GM23338 (cell line): ENCODE results near the gene MEMO1. TPM values are rescaled to one million over a fixed set of nuclear protein-coding genes. Genes with fewer than 3 reads are reported as not detected.

Experiments
- ATAC-seq: fragments of 200-7000 bp; cut with Tn5 transposase; 3 replicates; pipeline ENCODE4 v1.9.1; 2020
- DNase-seq: peaks from one replicate; pipeline ENCODE4 v3.0.0-alpha.2; 2015; ENCODE audit warnings: low spot score
- H2AFZ ChIP-seq: fragments of 200-600 bp; sonication (generic); 2 replicates; pipeline ENCODE4 v1.8.0; 2016; ENCODE audit warnings: antibody characterized with exemption, mild to moderate bottlenecking, moderate library complexity
- H3F3A ChIP-seq: fragments of 200-600 bp; sonication (generic); replicated peaks from 2 replicates; pipeline ENCODE4 v1.8.0; 2017; ENCODE audit warnings: antibody characterized with exemption, mixed run types, low read depth
- H3K27ac ChIP-seq: fragments of 200-600 bp; sonication (generic); 2 replicates; pipeline ENCODE4 v1.6.1; 2016; ENCODE audit warnings: low read depth
- H3K27me3 ChIP-seq: fragments of 200-600 bp; sonication (generic); 2 replicates; pipeline ENCODE4 v1.8.0; 2016; ENCODE audit warnings: mild to moderate bottlenecking, mixed run types, moderate library complexity; ENCODE audit not compliant: insufficient read depth
- H3K36me3 ChIP-seq: fragments of 200-600 bp; sonication (generic); 2 replicates; pipeline ENCODE4 v1.8.0; 2016; ENCODE audit warnings: mild to moderate bottlenecking; ENCODE audit not compliant: insufficient read depth
- H3K4me1 ChIP-seq: fragments of 200-600 bp; sonication (generic); 2 replicates; pipeline ENCODE4 v1.8.0; 2016; ENCODE audit warnings: mild to moderate bottlenecking, moderate library complexity; ENCODE audit not compliant: insufficient read depth
- H3K4me2 ChIP-seq: fragments of 200-600 bp; sonication (generic); 2 replicates; pipeline ENCODE4 v1.7.1; 2017; ENCODE audit warnings: mixed run types
- H3K4me3 ChIP-seq: fragments of 200-600 bp; sonication (generic); 2 replicates; pipeline ENCODE4 v1.6.1; 2016; ENCODE audit warnings: mixed run types
- H3K79me2 ChIP-seq: fragments of 200-600 bp; sonication (generic); replicated peaks from 2 replicates; pipeline ENCODE4 v1.8.0; 2017; ENCODE audit warnings: mild to moderate bottlenecking; ENCODE audit not compliant: insufficient read depth
- H3K9me2 ChIP-seq: fragments of 200-600 bp; sonication (generic); 2 replicates; pipeline ENCODE4 v1.8.0; 2017; ENCODE audit not compliant: insufficient read depth
- H4K20me1 ChIP-seq: fragments of 200-600 bp; sonication (generic); replicated peaks from 2 replicates; pipeline ENCODE4 v1.8.0; 2017; ENCODE audit warnings: mild to moderate bottlenecking; ENCODE audit not compliant: insufficient read depth
- H3K27ac Mint-ChIP-seq: 2 replicates; pipeline ENCODE4 v1.8.0; 2020; ENCODE audit warnings: inconsistent platforms, mild to moderate bottlenecking, moderate library complexity, mixed read lengths
- H3K27me3 Mint-ChIP-seq: 3 replicates; pipeline ENCODE4 v1.8.0; 2022; ENCODE audit warnings: low read depth, mild to moderate bottlenecking, moderate library complexity, mixed read lengths, inconsistent platforms; ENCODE audit not compliant: insufficient read depth, poor library complexity
- H3K36me3 Mint-ChIP-seq: 3 replicates; pipeline ENCODE4 v1.8.0; 2021; ENCODE audit warnings: low read depth, mild to moderate bottlenecking, inconsistent platforms, moderate library complexity, mixed read lengths
- H3K4me1 Mint-ChIP-seq: 3 replicates; pipeline ENCODE4 v1.8.0; 2020; ENCODE audit warnings: mild to moderate bottlenecking, inconsistent platforms, mixed read lengths
- H3K4me3 Mint-ChIP-seq: 3 replicates; pipeline ENCODE4 v1.8.0; 2021; ENCODE audit warnings: moderate library complexity, mild to moderate bottlenecking, inconsistent platforms, mixed read lengths
- H3K9me3 Mint-ChIP-seq: 3 replicates; pipeline ENCODE4 v1.8.0; 2020; ENCODE audit warnings: moderate library complexity, mild to moderate bottlenecking, inconsistent platforms, mixed read lengths
- CREB1 ChIP-seq: fragments of 250-450 bp; sonication (Bioruptor Pico); IDR thresholded peaks from 2 replicates; pipeline ENCODE4 v1.5.0; 2020; ENCODE audit warnings: low read depth, mild to moderate bottlenecking, moderate library complexity
- EZH2 ChIP-seq: fragments of 200-600 bp; sonication (generic); IDR thresholded peaks from one replicate; pipeline ENCODE4 v1.8.0; 2017; ENCODE audit warnings: antibody characterized with exemption, mild to moderate bottlenecking, low read depth; ENCODE audit not compliant: unreplicated experiment
- EZH2phosphoT487 ChIP-seq: fragments of 200-600 bp; sonication (generic); IDR thresholded peaks from one replicate; pipeline ENCODE4 v1.8.1; 2018; ENCODE audit warnings: antibody characterized with exemption; ENCODE audit not compliant: unreplicated experiment
- POLR2AphosphoS5 ChIP-seq: IDR thresholded peaks from 2 replicates; pipeline ENCODE4 v1.6.1; 2016; ENCODE audit warnings: antibody characterized with exemption, low read depth
- ZNF114 ChIP-seq: fragments of 250-450 bp; sonication (Bioruptor Pico); IDR thresholded peaks from 2 replicates; pipeline ENCODE4 v1.5.0; 2020; ENCODE audit warnings: mild to moderate bottlenecking, moderate library complexity
- ZNF331 ChIP-seq: fragments of 250-450 bp; sonication (Bioruptor Pico); IDR thresholded peaks from 2 replicates; pipeline ENCODE4 v1.5.0; 2020; ENCODE audit warnings: low read depth, mild to moderate bottlenecking, moderate library complexity
- polyA plus RNA-seq: library from polyadenylated mRNA; unstranded; fragments of >200 nt; fragmentation: Nextera tagmentation; extraction: Ambion mirVana; gene quantifications from 2 replicates; pipeline ENCODE4 v1.2.1, GENCODE V29; 2016
- total RNA-seq: library from RNA; depleted of rRNA; stranded (reverse); fragments of >200 nt; shearing (Covaris generic); gene quantifications from 2 replicates; pipeline ENCODE4 v1.2.3, GENCODE V29; 2014
- TF ChIP-seq, protein P1 (sequence below): fragments of 250-450 bp; sonication (Bioruptor Pico); IDR thresholded peaks from 2 replicates; pipeline ENCODE4 v1.5.0; 2020; ENCODE audit warnings: mild to moderate bottlenecking, moderate library complexity
- TF ChIP-seq, protein P2 (sequence below): IDR thresholded peaks from 2 replicates; pipeline ENCODE4 v1.6.1; 2016; ENCODE audit warnings: antibody characterized with exemption

Gene MEMO1
- total and polyA plus RNA-seq, 2 experiments from 2014 or later = 39.1 to 67.0 TPM

DNA sequence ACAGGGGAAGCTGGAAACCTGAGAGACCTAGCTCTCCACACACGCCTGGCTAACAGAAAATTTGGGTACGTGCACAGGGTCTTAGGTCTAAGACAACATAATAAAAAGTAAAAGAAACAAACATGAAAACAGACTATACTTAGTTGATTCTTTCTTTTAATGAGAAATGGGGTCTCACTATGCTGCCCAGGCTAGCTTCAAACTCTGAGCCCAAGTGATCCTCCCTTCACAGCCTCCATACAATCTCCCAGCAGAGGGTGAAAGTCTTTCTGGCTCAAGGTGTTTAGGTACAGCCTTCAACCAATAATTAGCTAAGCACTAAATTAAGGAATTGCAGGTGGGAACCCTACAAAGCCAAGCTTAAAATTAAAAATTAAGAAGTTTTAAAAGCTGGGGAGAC is 116.2 kb downstream of the MEMO1 start:
- ATAC-seq (no peak), DNase-seq (no peak)
- Mint-ChIP-seq H3K4me1 (peaks cover 40% of the 10 kb centered on the region), H3K36me3 (peaks cover 38% of the 10 kb centered on the region), H3K4me3 (no peak overlapping the region), H3K27me3 (peaks cover 2% of the 10 kb centered on the region), H3K27ac (no peak overlapping the region), H3K9me3 (peaks cover 28% of the 10 kb centered on the region)
- Histone ChIP-seq H3K9me2 (no peaks in the 10 kb centered on the region), H3F3A (no peaks in the 10 kb centered on the region), H2AFZ (no peak overlapping the region), H3K4me3 (no peak overlapping the region), H3K4me2 (no peak overlapping the region), H3K36me3 (no peaks in the 10 kb centered on the region), H3K4me1 (peaks cover 43% of the 10 kb centered on the region), H3K27ac (no peak overlapping the region), H3K27me3 (no peaks in the 10 kb centered on the region), H4K20me1 (no peaks in the 10 kb centered on the region), H3K79me2 (peaks cover 8% of the 10 kb centered on the region; the same call in 1 of the 2 replicates)
- TF ChIP-seq CREB1 = no peak
- TF ChIP-seq ZNF114 (CRISPR knock-in tag) = no peak
- no peak for TF ChIP-seq POLR2AphosphoS5
- TF ChIP-seq EZH2phosphoT487 = no peak
- TF ChIP-seq ZNF331 = no peak
- no peak for TF ChIP-seq EZH2
- TF ChIP-seq, protein P1, sequence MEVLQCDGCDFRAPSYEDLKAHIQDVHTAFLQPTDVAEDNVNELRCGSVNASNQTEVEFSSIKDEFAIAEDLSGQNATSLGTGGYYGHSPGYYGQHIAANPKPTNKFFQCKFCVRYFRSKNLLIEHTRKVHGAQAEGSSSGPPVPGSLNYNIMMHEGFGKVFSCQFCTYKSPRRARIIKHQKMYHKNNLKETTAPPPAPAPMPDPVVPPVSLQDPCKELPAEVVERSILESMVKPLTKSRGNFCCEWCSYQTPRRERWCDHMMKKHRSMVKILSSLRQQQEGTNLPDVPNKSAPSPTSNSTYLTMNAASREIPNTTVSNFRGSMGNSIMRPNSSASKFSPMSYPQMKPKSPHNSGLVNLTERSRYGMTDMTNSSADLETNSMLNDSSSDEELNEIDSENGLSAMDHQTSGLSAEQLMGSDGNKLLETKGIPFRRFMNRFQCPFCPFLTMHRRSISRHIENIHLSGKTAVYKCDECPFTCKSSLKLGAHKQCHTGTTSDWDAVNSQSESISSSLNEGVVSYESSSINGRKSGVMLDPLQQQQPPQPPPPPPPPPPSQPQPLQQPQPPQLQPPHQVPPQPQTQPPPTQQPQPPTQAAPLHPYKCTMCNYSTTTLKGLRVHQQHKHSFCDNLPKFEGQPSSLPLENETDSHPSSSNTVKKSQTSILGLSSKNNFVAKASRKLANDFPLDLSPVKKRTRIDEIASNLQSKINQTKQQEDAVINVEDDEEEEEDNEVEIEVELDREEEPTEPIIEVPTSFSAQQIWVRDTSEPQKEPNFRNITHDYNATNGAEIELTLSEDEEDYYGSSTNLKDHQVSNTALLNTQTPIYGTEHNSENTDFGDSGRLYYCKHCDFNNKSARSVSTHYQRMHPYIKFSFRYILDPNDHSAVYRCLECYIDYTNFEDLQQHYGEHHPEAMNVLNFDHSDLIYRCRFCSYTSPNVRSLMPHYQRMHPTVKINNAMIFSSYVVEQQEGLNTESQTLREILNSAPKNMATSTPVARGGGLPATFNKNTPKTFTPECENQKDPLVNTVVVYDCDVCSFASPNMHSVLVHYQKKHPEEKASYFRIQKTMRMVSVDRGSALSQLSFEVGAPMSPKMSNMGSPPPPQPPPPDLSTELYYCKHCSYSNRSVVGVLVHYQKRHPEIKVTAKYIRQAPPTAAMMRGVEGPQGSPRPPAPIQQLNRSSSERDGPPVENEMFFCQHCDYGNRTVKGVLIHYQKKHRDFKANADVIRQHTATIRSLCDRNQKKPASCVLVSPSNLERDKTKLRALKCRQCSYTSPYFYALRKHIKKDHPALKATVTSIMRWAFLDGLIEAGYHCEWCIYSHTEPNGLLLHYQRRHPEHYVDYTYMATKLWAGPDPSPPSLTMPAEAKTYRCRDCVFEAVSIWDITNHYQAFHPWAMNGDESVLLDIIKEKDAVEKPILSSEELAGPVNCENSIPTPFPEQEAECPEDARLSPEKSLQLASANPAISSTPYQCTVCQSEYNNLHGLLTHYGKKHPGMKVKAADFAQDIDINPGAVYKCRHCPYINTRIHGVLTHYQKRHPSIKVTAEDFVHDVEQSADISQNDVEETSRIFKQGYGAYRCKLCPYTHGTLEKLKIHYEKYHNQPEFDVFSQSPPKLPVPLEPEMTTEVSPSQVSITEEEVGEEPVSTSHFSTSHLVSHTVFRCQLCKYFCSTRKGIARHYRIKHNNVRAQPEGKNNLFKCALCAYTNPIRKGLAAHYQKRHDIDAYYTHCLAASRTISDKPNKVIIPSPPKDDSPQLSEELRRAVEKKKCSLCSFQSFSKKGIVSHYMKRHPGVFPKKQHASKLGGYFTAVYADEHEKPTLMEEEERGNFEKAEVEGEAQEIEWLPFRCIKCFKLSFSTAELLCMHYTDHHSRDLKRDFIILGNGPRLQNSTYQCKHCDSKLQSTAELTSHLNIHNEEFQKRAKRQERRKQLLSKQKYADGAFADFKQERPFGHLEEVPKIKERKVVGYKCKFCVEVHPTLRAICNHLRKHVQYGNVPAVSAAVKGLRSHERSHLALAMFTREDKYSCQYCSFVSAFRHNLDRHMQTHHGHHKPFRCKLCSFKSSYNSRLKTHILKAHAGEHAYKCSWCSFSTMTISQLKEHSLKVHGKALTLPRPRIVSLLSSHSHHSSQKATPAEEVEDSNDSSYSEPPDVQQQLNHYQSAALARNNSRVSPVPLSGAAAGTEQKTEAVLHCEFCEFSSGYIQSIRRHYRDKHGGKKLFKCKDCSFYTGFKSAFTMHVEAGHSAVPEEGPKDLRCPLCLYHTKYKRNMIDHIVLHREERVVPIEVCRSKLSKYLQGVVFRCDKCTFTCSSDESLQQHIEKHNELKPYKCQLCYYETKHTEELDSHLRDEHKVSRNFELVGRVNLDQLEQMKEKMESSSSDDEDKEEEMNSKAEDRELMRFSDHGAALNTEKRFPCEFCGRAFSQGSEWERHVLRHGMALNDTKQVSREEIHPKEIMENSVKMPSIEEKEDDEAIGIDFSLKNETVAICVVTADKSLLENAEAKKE (CRISPR knock-in tag) = no peak
- TF ChIP-seq, protein P2, sequence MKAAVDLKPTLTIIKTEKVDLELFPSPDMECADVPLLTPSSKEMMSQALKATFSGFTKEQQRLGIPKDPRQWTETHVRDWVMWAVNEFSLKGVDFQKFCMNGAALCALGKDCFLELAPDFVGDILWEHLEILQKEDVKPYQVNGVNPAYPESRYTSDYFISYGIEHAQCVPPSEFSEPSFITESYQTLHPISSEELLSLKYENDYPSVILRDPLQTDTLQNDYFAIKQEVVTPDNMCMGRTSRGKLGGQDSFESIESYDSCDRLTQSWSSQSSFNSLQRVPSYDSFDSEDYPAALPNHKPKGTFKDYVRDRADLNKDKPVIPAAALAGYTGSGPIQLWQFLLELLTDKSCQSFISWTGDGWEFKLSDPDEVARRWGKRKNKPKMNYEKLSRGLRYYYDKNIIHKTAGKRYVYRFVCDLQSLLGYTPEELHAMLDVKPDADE = no peak
